Psoas muscle (tissue), 8 donors: Measurements from ENCODE around the gene METTL23. TPM values are rescaled to one million over a fixed set of nuclear protein-coding genes. Genes with fewer than 3 reads are reported as not detected.
"Not testable (repeated sequence)": the region's sequence is repeated elsewhere in the genome, so short reads cannot be mapped to it uniquely, and the experiment has no call there.

Experiments used
- ATAC-seq, 4 donors: fragments of 200-7000 bp; cut with Tn5 transposase; one replicate each; pipeline ENCODE4 v1.9.1; 2020; ENCODE audit warnings: moderate library complexity in 3 of 4, mild to moderate bottlenecking in 2 of 4
- DNase-seq, 2 donors: peaks; one replicate each; pipeline ENCODE4 v3.0.0-alpha.2; 2020
- H3K27ac ChIP-seq: fragments of 200-600 bp; one replicate; pipeline ENCODE4 v1.8.0; 2022
- H3K27me3 ChIP-seq, 3 donors: fragments of 200-600 bp in 1 of 3; one replicate each; pipeline versions ENCODE4 v1.6.1 to v1.8.0; 2013 to 2022; ENCODE audit warnings: low read length in 2 of 3, mild to moderate bottlenecking in 2 of 3, moderate library complexity in 1 of 3; ENCODE audit not compliant: insufficient read depth in 3 of 3
- H3K36me3 ChIP-seq, 2 donors: fragments of 200-600 bp in 1 of 2; one replicate each; pipeline versions ENCODE4 v1.6.1 to v1.8.0; 2013 to 2022; ENCODE audit warnings: low read depth in 1 of 2, mild to moderate bottlenecking in 1 of 2, moderate library complexity in 1 of 2; ENCODE audit not compliant: insufficient read depth in 1 of 2
- H3K4me1 ChIP-seq: fragments of 200-600 bp; one replicate; pipeline ENCODE4 v1.8.0; 2022
- H3K4me3 ChIP-seq: fragments of 200-600 bp; one replicate; pipeline ENCODE4 v1.8.0; 2022; ENCODE audit warnings: mild to moderate bottlenecking
- H3K9me3 ChIP-seq: fragments of 200-600 bp; one replicate; pipeline ENCODE4 v1.8.0; 2022
- WGBS, 3 donors: extraction: QIAGEN DNeasy Blood & Tissue Kit; methylation state at CpG; one replicate each; pipeline versions ENCODE4 v1.1.6 to v1.1.7; 2013; 5-methylcytosine and 5-hydroxymethylcytosine counted together
- intact Hi-C, 2 donors: fragments of 100-400 bp; cut with DNase I; formaldehyde crosslinking; loops; one replicate each; pipeline versions ENCODE4 v1.11.0 to v1.14.2; 2022
- polyA plus RNA-seq, 3 donors: library from polyadenylated mRNA; stranded (reverse); fragments of 200-250 nt; gene quantifications; one replicate each; pipeline ENCODE4 v1.2.3, GENCODE V29; 2013
- total RNA-seq, 4 donors: library from RNA; stranded (reverse); fragmentation: NEBNext Ultra II Directional in 2 of 4; extraction: Animal tissue kit (Norgen Biotek cat#: 25700) in 2 of 4; gene quantifications; one replicate each; pipeline versions ENCODE4 v1.2.1 to v1.2.4, GENCODE V29; 2021 to 2023
- TF ChIP-seq, protein P1 (sequence below): fragments of 200-600 bp; IDR thresholded peaks from one replicate; pipeline ENCODE4 v1.8.0; 2022; ENCODE audit warnings: antibody characterized with exemption
- donor health status: healthy with polysubstance abuse.
- donor health status: DM: no; HTN: no; CAD: no; lungs with moderate emphysema.
- donor health status: Bipolar disorder and iron deficiency.
- donor health status: healthy.
- donor health status: DM: yes; HTN: yes; CAD: no.
- donor health status: DM: no; HTN: no; CAD: no.
- donor health status: DM: no; HTN: no; CAD: no.
- donor health status: DM: yes; HTN: yes; CAD: no.

METTL23 gene
- total and polyA plus RNA-seq, 7 donors: 19.0 to 54.0 (median 27.0) TPM

DNA sequence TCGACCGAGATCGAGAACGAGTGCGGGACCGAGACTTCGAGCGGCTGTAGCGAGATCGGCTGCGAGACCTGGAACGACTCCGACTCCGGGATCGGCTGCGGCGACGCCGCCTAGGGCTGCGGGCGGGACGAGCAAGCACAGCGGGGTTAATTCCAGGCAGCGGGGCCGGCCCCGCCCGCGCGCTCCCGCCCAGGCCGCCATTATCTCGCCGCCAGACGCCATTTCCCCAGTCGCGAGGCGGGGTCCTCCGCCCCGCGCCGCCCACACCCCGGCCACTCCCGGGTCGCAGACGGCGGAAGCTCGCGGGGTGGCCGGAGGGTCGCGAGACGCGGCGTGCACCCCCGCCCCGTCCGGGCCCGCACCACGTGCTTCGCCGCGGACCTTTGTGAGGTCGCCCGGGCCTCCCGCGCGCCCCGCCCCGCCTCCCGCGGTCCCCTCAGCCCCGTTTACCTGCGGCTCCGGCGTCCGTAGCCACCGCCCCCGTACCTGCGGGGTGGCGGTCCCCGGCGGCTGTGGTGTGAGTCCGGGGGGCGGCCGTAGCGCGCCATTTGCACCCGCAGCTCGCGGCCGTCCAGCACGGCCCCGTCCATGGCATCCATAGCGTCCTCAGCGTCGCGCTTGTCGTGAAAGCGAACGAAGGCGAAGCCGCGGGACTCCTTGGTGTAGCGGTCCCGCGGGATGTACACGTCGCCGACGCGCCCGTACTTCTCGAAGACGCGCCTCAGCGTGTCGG, 9.9 kb downstream of the METTL23 start:
- 0 to 1% (median 1%) methylated on average over 62 to 117 of the region's 117 CpGs for WGBS, 3 donors
- intact Hi-C loops: loop anchor here in 1 of 2 donors (1.0 kb wide), 1 partner anchor 9 kb away; no protein-coding TSS in a partner anchor
- Histone ChIP-seq H3K36me3 (peaks cover 0 to 54% of the 10 kb centered on the region in 2 donors), H3K9me3 (no peaks in the 10 kb centered on the region), H3K4me3 (peak overlapping the region; percentile 72), H3K4me1 (peaks cover 59% of the 10 kb centered on the region), H3K27me3 (no peaks in the 10 kb centered on the region), H3K27ac (peak overlapping the region; percentile 89)
- peak; percentile 78 to 91 for DNase-seq
- TF ChIP-seq, protein P1, sequence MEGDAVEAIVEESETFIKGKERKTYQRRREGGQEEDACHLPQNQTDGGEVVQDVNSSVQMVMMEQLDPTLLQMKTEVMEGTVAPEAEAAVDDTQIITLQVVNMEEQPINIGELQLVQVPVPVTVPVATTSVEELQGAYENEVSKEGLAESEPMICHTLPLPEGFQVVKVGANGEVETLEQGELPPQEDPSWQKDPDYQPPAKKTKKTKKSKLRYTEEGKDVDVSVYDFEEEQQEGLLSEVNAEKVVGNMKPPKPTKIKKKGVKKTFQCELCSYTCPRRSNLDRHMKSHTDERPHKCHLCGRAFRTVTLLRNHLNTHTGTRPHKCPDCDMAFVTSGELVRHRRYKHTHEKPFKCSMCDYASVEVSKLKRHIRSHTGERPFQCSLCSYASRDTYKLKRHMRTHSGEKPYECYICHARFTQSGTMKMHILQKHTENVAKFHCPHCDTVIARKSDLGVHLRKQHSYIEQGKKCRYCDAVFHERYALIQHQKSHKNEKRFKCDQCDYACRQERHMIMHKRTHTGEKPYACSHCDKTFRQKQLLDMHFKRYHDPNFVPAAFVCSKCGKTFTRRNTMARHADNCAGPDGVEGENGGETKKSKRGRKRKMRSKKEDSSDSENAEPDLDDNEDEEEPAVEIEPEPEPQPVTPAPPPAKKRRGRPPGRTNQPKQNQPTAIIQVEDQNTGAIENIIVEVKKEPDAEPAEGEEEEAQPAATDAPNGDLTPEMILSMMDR: no peak
- ATAC-seq: peak; percentile 21 to 42 (median 34)

DNA sequence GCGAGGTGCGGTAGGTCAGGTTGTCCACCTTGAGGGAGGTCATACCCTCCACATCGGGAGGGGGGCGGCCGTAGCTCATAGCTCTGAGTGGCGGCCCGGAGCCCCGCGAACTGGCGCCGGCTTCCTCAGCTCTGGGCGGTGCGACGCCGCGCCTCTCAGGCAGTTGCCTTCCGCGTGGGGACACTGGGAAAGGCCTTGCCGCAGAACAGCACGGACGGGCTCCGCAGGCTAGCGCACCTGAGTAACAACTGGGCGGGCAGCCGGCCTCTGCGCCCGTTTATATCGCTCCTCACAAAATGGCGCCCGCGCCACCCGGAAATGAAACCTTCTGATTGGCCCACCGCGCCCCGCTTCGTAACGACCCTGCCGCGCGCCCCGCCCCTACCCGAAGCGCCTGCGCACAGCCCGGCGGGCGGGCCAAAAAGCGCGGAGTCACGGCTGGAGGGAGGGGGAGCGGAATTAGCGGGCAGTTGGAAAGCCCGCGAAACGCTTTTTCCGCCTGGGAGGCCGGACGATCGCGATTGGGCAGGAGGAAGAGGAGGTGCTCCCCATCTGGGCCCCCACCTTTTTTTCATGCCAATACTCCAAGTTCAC, 10.5 kb downstream of the METTL23 start, which contains the start of gene SRSF2:
Gene SRSF2 (minus strand): TSS at position 250 of the 594 bp plus-strand sequence. CDS start 171 bp downstream, at position 79.
- peaks cover 59% of the 10 kb centered on the region for H3K4me1 ChIP-seq
- H3K36me3 ChIP-seq: peaks cover 0 to 54% of the 10 kb centered on the region in 2 donors
- 0 to 1% (median 0%) methylated on average over 44 to 60 of the region's 60 CpGs for WGBS, 3 donors
- TF ChIP-seq, protein P1: no peak
- no peaks in the 10 kb centered on the region for H3K9me3 ChIP-seq
- peak; percentile 98 to 99 for DNase-seq
- intact Hi-C loops: no loop called here
- peak; percentile 84 to 90 (median 86) for ATAC-seq
- H3K27me3 ChIP-seq: no peaks in the 10 kb centered on the region
- peak within 1 kb of the TSS; percentile 72 for H3K4me3 ChIP-seq
- H3K27ac ChIP-seq: peak within 1 kb of the TSS; percentile 89

DNA sequence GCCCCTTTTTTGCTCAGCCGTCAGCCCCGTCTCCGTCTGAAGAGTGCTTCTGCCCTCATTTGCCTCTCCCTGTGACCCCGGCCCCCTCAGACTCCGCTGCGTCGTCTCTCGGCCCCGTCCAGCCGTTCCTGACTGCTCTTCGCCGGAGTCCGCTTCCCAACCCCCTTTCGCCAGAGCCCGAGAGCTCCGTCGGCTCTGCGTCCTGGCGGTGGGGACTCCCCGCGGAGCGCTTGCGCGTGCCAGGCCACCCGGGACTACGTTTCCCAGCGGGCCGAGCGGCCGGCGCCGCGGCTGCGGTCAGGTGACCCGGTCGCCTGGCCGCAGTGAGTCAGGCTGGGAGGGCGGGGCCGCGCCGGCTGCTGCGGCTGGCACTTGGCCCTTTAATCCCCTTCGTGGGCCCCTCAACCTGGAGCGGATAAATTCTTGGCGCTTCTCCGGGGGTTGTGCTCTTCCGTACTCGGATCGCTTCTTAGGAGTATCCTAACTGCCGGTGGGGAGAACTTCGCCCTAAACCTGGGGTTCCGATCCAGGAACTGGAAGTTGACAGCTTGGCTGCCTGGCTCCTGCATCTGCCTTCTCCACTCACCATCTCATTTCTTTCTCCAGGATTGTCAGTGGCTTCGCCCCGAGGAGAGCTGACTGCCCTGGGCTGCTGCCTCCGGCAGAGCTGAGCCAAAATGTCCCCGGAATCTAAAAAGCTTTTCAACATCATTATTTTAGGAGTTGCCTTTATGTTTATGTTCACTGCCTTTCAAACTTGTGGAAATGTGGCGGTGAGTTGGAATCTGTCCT, 11.2 kb downstream of the METTL23 start, which contains the start of gene MFSD11:
Gene MFSD11 (plus strand): TSS at position 444 of the 792 bp plus-strand sequence. CDS start 234 bp downstream, at position 678.
- ATAC-seq (peak; percentile 78 to 84 (median 80)), DNase-seq (peak; percentile 93 to 97)
- H3K4me1 ChIP-seq: peaks cover 60% of the 10 kb centered on the region
- 0 to 1% (median 0%) methylated on average over 56 to 57 of the region's 57 CpGs for WGBS, 3 donors
- peak within 1 kb of the TSS; percentile 72 for H3K4me3 ChIP-seq
- H3K27ac ChIP-seq: peak within 1 kb of the TSS; percentile 89
- H3K27me3 ChIP-seq: no peaks in the 10 kb centered on the region
- peaks cover 0 to 52% of the 10 kb centered on the region in 2 donors for H3K36me3 ChIP-seq
- TF ChIP-seq, protein P1: no peak
- H3K9me3 ChIP-seq: no peaks in the 10 kb centered on the region
- intact Hi-C loops: no loop called here

DNA sequence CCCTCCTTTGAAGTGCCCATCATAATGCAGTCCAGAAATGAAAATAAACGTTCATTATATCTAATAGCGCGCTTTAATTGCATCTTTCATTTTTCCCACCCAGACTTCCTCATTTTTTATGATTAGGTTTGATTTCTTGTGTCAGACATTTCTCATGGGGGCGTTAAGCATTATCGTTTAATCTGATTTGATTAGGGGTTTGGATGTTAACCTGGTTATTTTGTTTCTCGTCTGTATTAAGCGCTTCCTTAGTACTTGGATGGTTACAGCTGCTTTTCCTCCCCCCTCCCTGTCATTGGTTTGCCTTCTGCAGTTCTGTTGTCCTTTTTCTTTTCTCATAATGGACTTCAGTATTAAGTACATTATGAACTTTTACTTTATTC, 11.8 kb downstream of the METTL23 start:
- WGBS, 3 donors: 1% methylated on average over 7 of the region's 7 CpGs
- Histone ChIP-seq H3K9me3 (no peaks in the 10 kb centered on the region), H3K4me1 (peaks cover 59% of the 10 kb centered on the region), H3K4me3 (peak overlapping the region; percentile 72), H3K27ac (peak overlapping the region; percentile 89), H3K36me3 (peaks cover 0 to 50% of the 10 kb centered on the region in 2 donors), H3K27me3 (no peaks in the 10 kb centered on the region)
- TF ChIP-seq, protein P1: no peak
- ATAC-seq: no peak
- intact Hi-C loops: no loop called here
- no peak for DNase-seq

DNA sequence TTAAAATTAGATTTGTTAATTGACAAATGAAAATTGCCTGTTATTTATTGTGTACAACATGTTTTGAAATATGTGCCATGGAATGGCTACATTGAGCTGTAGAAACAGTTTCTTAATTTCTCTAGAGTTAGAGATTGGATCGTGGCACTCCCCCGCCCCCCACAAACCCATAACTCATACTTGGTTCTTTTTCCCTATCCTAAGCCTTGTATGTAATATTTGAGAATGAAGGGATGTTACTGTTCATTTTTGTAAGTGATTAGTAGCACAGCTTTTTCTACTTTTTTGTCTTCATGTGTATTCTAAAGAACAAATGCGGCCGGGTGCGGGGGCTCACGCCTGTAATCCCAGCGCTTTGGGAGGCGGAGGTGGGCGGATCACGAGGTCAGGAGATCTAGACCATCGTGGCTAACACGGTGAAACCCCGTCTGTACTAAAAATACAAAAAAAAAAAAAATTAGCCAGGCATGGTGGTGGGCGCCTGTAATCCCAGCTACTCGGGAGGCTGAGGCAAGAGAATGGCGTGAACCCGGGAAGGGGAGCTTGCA, 13.0 kb downstream of the METTL23 start:
- H3K9me3 ChIP-seq, intact Hi-C loops, DNase-seq, H3K27me3 ChIP-seq, ATAC-seq: not testable (repeated sequence)
- Histone ChIP-seq H3K4me3 (peak overlapping the region; percentile 72), H3K36me3 (peaks cover 6 to 50% of the 10 kb centered on the region in 2 donors), H3K27ac (peak overlapping the region; percentile 89), H3K4me1 (peaks cover 52% of the 10 kb centered on the region)
- whole genome bisulfite sequencing, 3 donors: 56 to 83% (median 68%) methylated on average over 17 of the region's 17 CpGs
